Left lung (tissue), 10 donors: Measurements from ENCODE around the gene NR2C1. TPM values are rescaled to one million over a fixed set of nuclear protein-coding genes. Genes with fewer than 3 reads are reported as not detected.

Source experiments
- ATAC-seq: fragments of 200-7000 bp; cut with Tn5 transposase; one replicate; pipeline ENCODE4 v1.9.1; 2020; ENCODE audit warnings: moderate library complexity
- DNase-seq, 4 donors: peaks; one replicate each; pipeline ENCODE4 v3.0.0-alpha.2; 2013 to 2020
- H3K27ac ChIP-seq, 2 donors: fragments of 200-600 bp; sonication (generic) in 1 of 2; one replicate each; pipeline versions ENCODE4 v1.5.0 to v1.8.0; 2020 to 2021
- H3K27me3 ChIP-seq, 2 donors: fragments of 200-600 bp; sonication (generic) in 1 of 2; one replicate each; pipeline versions ENCODE4 v1.5.0 to v1.8.0; 2020 to 2021
- H3K36me3 ChIP-seq, 2 donors: fragments of 200-600 bp; sonication (generic) in 1 of 2; one replicate each; pipeline versions ENCODE4 v1.5.0 to v1.8.0; 2020 to 2021
- H3K4me1 ChIP-seq, 2 donors: fragments of 200-600 bp; one replicate each; pipeline ENCODE4 v1.8.0; 2021
- H3K4me3 ChIP-seq, 2 donors: fragments of 200-600 bp; sonication (generic) in 1 of 2; one replicate each; pipeline versions ENCODE4 v1.5.0 to v1.8.0; 2020 to 2021; ENCODE audit warnings: mild to moderate bottlenecking in 1 of 2
- H3K9me3 ChIP-seq, 2 donors: fragments of 200-600 bp; sonication (generic) in 1 of 2; one replicate each; pipeline versions ENCODE4 v1.5.0 to v1.8.0; 2020 to 2021
- intact Hi-C, 2 donors: fragments of 100-400 bp; cut with DNase I; formaldehyde crosslinking; loops; one replicate each; pipeline versions ENCODE4 v1.11.2 to v1.14.2; 2022
- polyA plus RNA-seq, 6 donors: library from polyadenylated mRNA; unstranded; fragments of 120-200 nt; gene quantifications; one replicate each; pipeline ENCODE4 v1.2.1, GENCODE V29; 2013; ENCODE audit not compliant: insufficient read length in 6 of 6
- total RNA-seq, 2 donors: library from RNA; stranded (reverse); fragmentation: NEBNext Ultra II Directional; extraction: Animal tissue kit (Norgen Biotek cat#: 25700); gene quantifications; one replicate each; pipeline ENCODE4 v1.2.1, GENCODE V29; 2021
- TF ChIP-seq, protein P1 (sequence below), 2 donors: fragments of 200-600 bp; sonication (generic) in 1 of 2; IDR thresholded peaks; one replicate each; pipeline versions ENCODE4 v1.5.0 to v1.8.0; 2021; ENCODE audit warnings: antibody characterized with exemption in 2 of 2
- donor health status: DM: no; HTN: yes; CAD: no.
- donor health status: DM: no; HTN: no; CAD: no.

The NR2C1 gene
- total and polyA plus RNA-seq, 8 donors = 28.8 to 100.0 (median 75.3) TPM

DNA sequence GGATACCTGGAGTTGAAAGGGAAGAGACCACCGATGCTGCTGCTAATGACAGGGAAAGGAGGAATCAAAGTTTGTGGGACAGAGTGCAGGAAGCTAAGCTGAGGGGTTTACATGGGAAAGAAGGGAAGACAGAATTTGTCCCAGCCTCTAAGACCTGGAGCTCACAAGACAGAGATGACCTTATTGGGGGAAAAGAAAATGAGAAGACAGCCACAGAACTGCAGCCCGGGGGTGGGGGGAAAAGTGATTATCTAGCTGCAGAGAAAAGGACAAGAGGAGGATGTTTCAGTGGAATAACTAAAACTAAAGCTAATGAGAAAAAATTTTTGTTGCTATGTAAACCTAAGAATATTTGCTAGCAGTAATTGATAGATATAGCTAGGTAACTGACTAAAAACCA lies 100.6 kb downstream of the NR2C1 start:
- TF ChIP-seq, protein P1, sequence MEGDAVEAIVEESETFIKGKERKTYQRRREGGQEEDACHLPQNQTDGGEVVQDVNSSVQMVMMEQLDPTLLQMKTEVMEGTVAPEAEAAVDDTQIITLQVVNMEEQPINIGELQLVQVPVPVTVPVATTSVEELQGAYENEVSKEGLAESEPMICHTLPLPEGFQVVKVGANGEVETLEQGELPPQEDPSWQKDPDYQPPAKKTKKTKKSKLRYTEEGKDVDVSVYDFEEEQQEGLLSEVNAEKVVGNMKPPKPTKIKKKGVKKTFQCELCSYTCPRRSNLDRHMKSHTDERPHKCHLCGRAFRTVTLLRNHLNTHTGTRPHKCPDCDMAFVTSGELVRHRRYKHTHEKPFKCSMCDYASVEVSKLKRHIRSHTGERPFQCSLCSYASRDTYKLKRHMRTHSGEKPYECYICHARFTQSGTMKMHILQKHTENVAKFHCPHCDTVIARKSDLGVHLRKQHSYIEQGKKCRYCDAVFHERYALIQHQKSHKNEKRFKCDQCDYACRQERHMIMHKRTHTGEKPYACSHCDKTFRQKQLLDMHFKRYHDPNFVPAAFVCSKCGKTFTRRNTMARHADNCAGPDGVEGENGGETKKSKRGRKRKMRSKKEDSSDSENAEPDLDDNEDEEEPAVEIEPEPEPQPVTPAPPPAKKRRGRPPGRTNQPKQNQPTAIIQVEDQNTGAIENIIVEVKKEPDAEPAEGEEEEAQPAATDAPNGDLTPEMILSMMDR (IDR thresholded peaks at IDR 0.05) = no peak
- no peak for ATAC-seq
- Histone ChIP-seq H3K27ac (no peak overlapping the region), H3K36me3 (peaks cover 0 to 22% of the 10 kb centered on the region in 2 donors), H3K9me3 (no peaks in the 10 kb centered on the region), H3K27me3 (no peaks in the 10 kb centered on the region), H3K4me3 (no peak overlapping the region), H3K4me1 (no peaks in the 10 kb centered on the region)
- intact Hi-C loops = no loop called here
- DNase-seq = no peak

DNA sequence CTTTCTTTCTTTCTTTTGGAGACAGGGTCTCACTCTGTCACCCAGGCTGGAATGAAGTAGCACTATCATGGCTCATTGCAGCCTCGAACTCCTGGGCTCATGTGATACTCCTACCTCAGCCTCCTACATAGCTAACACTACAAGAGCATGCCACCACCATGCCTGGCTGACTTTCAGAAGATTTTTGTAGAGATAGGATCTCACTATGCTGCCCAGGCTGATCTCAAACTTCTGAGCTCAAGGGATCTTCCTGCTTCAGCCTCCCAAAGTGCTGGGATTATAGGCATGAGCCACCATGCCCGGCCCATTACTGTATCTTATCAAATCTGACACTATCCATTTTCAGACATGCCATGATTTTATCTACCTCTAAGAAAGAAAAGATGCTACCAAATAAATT lies 101.5 kb downstream of the NR2C1 start:
- TF ChIP-seq, protein P1 (IDR thresholded peaks at IDR 0.05) = no peak
- no peaks in the 10 kb centered on the region for H3K4me1 ChIP-seq
- no peak for DNase-seq
- no peak overlapping the region for H3K4me3 ChIP-seq
- ATAC-seq = no peak
- H3K27me3 ChIP-seq = no peaks in the 10 kb centered on the region
- intact Hi-C loops = no loop called here
- no peak overlapping the region for H3K27ac ChIP-seq
- H3K9me3 ChIP-seq = no peaks in the 10 kb centered on the region
- H3K36me3 ChIP-seq = peaks cover 0 to 22% of the 10 kb centered on the region in 2 donors

DNA sequence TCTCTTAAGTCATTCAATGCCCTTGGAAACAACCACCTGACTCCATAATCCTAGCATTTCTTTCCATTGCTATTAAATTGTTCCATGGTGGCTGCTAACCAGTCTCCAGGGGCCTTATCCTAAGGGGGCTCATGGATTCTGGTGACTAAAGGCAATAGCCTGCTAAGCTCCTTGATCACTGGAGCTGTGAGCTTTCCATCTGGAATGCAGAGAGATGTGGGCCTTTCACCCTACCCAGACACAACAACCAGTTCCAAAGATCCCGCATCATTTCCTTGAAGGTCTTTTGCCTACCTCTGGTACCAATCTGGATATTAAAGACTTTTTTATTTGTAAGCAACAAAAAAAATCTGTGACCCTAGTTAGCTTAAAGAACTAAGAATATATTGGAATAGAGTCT lies 102.9 kb downstream of the NR2C1 start:
- no peak overlapping the region for H3K27ac ChIP-seq
- no peak overlapping the region for H3K4me3 ChIP-seq

More for the DNA sequence above, 102.9 kb downstream of the NR2C1 start:
- TF ChIP-seq, protein P1 (IDR thresholded peaks at IDR 0.05) = no peak
- Histone ChIP-seq H3K4me1 (no peaks in the 10 kb centered on the region), H3K27me3 (no peaks in the 10 kb centered on the region), H3K36me3 (peaks cover 0 to 22% of the 10 kb centered on the region in 2 donors), H3K9me3 (no peaks in the 10 kb centered on the region)
- intact Hi-C loops = no loop called here
- ATAC-seq (no peak), DNase-seq (no peak)

Other genes starting within 250 kb of the NR2C1 start
- gene NDUFA12, start 69.9 kb downstream of the NR2C1 start, total RNA-seq = 10 to 100 TPM; 76.0 to 87.0 TPM
- gene NDUFA12, start 69.9 kb downstream of the NR2C1 start, polyA plus RNA-seq = 10 to 100 TPM; 79.8 to 87.2 (median 80.9) TPM
- 10 to 100 TPM; 17.3 to 36.0 TPM for gene FGD6, start 143.8 kb upstream of the NR2C1 start, total RNA-seq
- gene FGD6, start 143.8 kb upstream of the NR2C1 start, polyA plus RNA-seq = 10 to 100 TPM; 13.8 to 17.5 (median 15.1) TPM
- gene VEZT, start 144.2 kb upstream of the NR2C1 start, total RNA-seq = 10 to 100 TPM; 69.4 to 84.3 TPM
- 100 to 1,000 TPM in 2 of 6 donors, 10 to 100 TPM in 4; 76.6 to 108 (median 92.4) TPM for gene VEZT, start 144.2 kb upstream of the NR2C1 start, polyA plus RNA-seq